GM12892 (cell line): ENCODE results near the gene ATP8B3.

Source experiments
- POLR2A ChIP-seq: IDR thresholded peaks from 2 replicates; pipeline ENCODE4 v1.6.1; 2011; ENCODE audit warnings: low read depth, low read length, control low read depth
- POLR2AphosphoS5 ChIP-seq: IDR thresholded peaks from 2 replicates; pipeline ENCODE4 v1.6.1; 2011; ENCODE audit warnings: low read depth, low read length, control low read depth
- TAF1 ChIP-seq: IDR thresholded peaks from 2 replicates; pipeline ENCODE4 v1.6.1; 2011; ENCODE audit warnings: low read depth, mild to moderate bottlenecking, control low read depth, low read length, borderline replicate concordance

GRCh38 chr19:1813192-1814182 is 1.4 kb upstream of the ATP8B3 start:
- no peak for TF ChIP-seq TAF1
- TF ChIP-seq POLR2A, result no peak
- TF ChIP-seq POLR2AphosphoS5, result no peak
